Gastroesophageal sphincter (tissue), 2 donors: ENCODE measurements around the gene DOC2A.

Experiments
- POLR2A ChIP-seq, 2 donors: fragments of 450-650 bp; IDR thresholded peaks; one replicate each; pipeline ENCODE4 v1.6.1; 2017; ENCODE audit warnings: antibody characterized with exemption in 2 of 2, mild to moderate bottlenecking in 2 of 2, moderate library complexity in 1 of 2
- POLR2AphosphoS5 ChIP-seq: sonication (generic); formaldehyde crosslinking; IDR thresholded peaks from one replicate; pipeline ENCODE4 v1.6.1; 2017; ENCODE audit warnings: antibody characterized with exemption

GRCh38 chr16:29995911-29996765 lies 14.7 kb downstream of the DOC2A start, which contains the start of gene INO80E:
- peak; percentile 64 for TF ChIP-seq POLR2AphosphoS5
- TF ChIP-seq POLR2A (IDR thresholded peaks at IDR 0.05) = peak in 1 of 2 donors; percentile 29
